Activated CD4-positive, CD25-positive, alpha-beta regulatory T cell treated with anti-CD3 and anti-CD28 coated beads, Interleukin-2, amount 50 U/mL, for 16 hours (primary cell): ENCODE measurements around the gene DEPP1.

Experiments used
- DNase-seq: peaks from one replicate; pipeline ENCODE4 v3.0.0-alpha.2; 2020; ENCODE audit warnings: low read depth, low spot score

Gene DEPP1

DNA sequence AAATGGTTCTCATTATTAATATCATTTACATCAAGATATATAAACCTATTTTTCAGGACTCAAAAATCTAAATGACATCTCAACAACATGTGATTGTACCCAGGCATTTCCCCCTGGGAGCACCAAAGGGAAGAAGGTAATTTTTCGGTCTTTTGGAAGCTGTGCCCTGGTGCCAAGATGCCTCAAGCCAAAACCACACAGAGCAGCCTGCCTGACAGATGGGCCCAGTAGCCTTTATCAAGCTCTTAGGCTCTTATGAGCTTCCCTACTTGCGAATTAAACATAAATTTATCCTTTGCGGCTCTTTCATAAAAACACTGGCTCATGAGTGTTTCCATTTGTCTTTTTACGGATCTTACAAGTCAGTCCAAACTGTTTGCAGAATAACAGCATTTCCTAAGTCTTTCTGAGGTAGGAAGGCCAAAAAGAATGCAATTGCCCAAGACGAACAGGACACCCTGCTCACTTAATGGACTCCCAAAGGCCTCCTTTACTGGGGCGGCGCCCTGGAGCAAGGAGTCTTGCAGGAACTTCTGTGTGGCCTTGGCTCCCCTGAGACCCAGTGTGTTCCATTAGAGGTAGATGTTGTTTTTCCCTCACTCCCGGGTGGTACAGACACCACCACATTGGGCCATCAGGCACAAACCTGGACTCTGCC is 23.1 kb downstream of the DEPP1 start:
- no peak for DNase-seq

DNA sequence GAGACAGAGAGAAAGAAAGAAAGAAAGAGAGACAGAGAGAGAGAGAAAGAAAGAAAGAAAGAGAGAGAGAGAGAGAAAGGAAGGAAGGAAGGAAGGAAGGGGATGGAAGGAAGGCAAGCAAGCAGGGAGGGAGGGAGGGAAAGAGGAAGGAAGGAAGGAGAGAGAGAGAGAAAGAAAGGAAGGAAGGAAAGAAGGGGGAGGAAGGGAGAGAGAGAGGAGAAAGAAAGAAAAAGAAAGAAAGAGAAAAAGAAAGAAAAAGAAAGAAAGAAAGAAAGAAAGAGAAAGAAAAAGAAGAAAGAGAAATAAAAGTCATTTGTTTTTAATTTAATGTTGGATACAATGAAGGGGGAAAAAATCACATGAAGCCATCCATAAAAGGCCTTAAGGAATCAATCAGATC is 23.6 kb downstream of the DEPP1 start:
- DNase-seq = no peak

GRCh38 chr10:44954042-44954441 is 24.6 kb downstream of the DEPP1 start:
- DNase-seq = no peak

- no peak for DNase-seq
Observed at GRCh38 chr10:44952779-44953231, 25.8 kb downstream of the DEPP1 start.

- no peak for DNase-seq
Observed at GRCh38 chr10:44951576-44952226, 26.9 kb downstream of the DEPP1 start.

GRCh38 chr10:44950326-44951225 is 28.0 kb downstream of the DEPP1 start:
- no peak for DNase-seq

GRCh38 chr10:44949915-44950314 is 28.7 kb downstream of the DEPP1 start:
- DNase-seq = no peak

DNA sequence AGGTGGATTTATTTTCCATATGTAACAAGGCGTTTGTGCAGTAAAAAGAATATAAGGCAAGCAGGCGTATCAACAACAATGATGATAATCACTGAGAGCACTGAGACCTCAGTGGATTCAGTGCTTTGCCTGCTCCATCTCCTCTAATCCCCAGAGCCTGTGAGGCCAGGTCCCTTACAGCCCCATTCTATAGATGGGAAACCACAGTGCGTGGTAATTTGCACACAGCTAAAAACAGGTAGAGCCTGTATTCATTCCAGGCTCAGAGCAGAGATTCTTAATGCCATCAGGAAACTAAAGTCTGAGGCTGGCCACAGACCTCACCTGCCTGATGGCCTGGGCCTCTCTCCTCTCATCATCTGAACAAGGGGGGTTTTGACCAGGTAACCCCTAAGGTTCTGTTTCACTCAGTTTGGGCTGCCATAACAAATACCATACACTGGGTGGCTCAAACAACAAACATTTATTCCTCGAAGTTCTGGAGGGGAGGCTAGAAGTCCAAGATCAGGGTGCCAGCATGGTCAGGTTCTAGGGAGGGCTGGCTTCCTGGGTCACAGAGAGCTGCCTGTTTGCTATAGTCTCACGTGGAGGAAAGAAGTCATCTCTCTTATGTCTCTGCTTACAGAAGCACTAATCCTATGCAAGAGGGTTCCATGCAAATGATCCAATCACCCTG is 29.3 kb downstream of the DEPP1 start:
- no peak for DNase-seq

- DNase-seq = no peak
Observed at GRCh38 chr10:44948642-44949041, 30.0 kb downstream of the DEPP1 start.

- DNase-seq = no peak
Observed at GRCh38 chr10:44947371-44948152, 31.0 kb downstream of the DEPP1 start.

DNA sequence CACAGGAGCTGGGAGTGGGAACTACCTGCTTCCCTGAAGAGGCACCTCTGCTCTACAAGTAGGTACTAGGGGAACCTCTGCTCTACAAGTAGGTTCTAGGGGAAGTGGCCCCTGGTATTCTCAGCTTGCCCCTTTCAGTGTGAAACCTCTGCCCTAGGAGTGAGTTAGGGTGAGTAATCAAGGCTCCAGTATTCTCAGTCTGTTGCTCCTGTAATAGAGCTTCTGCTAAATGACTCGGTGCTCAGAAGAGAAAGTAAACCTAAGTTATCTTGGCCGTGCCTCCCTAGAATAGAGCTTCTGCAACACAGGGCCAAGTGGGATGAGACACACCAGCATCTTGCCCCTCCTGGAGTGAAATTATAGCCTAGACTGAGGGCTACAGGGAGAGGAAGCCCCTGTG is 32.4 kb downstream of the DEPP1 start:
- no peak for DNase-seq

DNA sequence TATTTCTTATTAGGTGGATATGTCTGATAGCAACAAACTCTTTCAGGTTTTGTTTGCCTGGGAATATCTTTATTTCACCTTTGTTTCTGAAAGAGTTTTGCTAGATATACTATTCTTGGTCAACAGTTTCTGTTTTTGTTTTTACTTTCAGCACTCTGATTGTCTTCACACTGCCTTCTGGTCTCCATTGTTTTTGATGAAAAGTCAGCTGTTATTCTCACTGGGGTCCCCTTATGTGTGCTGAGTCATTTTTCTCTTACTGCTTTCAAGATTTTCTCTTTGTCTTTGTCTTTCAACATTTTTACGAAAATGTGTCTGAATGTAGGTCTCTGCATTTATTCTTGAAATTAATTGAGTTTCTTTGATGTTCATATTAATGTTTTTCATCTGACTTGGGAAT is 34.3 kb downstream of the DEPP1 start:
- DNase-seq = no peak

- DNase-seq = no peak
Observed at GRCh38 chr10:44939691-44940401, 38.8 kb downstream of the DEPP1 start.

GRCh38 chr10:44938956-44939355 is 39.7 kb downstream of the DEPP1 start:
- DNase-seq = no peak

DNA sequence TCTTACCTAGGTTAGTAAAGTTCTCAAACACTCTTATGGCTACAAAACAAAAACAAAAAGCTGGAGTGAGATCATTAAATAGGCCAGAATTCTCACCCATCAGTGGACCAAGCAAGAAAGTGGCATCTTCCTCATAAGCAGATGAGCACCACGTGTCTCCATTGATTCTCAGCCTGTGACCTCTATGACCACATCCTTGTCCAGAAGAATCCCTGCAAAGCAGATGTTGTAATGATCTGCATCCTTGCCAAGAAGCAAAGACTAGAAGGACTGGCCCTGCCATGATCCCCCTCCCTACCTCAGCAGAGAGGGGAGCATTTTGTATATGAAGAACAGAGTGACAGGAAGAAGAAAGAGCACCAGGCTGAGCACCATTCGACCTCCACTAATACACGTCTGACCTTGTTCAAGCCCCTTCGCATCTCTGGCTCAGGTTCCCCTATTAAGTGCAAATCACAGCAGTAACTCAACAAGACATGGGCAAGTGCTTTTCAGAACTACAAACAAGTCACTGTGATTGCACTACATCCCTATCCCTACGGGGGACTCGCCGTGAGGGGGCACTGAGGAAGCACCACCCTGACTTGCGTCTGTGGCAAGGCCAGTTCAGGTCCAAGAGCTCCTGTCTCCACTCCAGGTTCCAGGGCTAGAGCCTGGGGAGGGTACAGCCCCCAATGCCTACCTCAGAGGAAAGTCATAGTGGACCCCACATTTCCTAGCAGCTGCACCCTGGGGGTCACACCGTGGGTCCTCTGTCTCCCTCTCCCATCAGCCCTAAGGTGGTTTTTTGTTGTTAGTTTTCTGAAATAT is 41.2 kb downstream of the DEPP1 start:
- DNase-seq = no peak

DNA sequence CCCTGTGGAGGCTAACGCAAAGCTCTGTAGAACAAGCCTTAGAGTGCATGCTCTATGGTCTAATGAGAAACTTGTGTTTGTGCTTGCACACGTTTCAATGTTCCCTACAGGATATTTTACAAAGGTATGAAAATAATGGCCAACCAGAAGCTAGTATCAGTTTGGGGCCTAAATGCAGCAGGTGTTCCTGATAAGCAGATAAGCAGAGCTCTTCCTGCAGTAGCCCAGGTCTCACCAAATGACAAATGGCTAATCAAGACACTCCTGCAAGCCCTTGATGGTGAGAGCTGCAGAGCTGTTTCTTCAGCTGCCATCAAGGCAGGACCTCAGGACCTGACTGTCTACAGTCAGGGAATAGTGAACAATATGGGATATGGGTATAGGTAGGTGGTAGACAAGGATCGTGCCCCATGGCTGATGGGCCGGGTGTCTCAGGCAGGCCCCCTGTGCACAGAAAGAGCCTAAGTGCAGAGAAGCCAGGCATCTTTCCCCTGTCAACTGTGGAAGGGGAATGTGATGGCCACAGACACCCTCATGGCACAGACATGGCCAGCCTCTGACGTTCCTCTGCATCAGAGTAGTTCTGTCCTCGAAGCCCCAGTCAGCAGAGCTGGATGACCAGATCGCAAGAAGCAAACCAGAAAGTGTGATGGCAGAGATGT is 42.2 kb downstream of the DEPP1 start:
- no peak for DNase-seq

DNA sequence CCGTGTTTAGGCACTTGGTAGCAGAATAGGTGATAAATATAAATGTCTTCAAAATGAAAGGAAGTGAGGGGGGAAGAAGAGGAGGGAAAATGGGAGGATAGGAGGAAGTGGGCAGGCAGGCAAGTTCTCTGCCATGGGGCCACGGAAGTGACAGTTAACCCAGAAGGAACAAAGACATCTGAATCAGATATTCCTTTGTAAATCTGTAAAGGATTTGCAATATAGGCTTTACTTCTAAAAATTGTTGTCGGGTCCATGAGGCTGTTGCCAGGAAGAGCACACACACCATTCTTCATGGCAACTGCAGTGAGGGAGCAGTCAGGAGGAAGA is 42.7 kb downstream of the DEPP1 start:
- no peak for DNase-seq

- DNase-seq = no peak
Observed at GRCh38 chr10:44935201-44935965, 43.2 kb downstream of the DEPP1 start.
